ENCODE measurements around the gene MINDY3.
A peak's percentile ranks its signal among the peaks of the same experiment; 100 is the strongest.

The MINDY3 gene

GRCh38 chr10:15796098-15796759, 64.1 kb downstream of the MINDY3 start (continued):
- TF ChIP-seq ZNF350 (tag by site-specific recombination; IDR thresholded peaks at IDR 0.05) (no peak), KLF10 (tag by site-specific recombination; IDR thresholded peaks at IDR 0.05) (0 out of 2 replicates have a peak, but pooled peaks have one; percentile 42), ZNF76 (tag by site-specific recombination; IDR thresholded peaks at IDR 0.05; ENCODE audit: borderline replicate concordance, low read depth) (no peak), ZNF175 (tag by site-specific recombination; IDR thresholded peaks at IDR 0.05) (no peak), BCL11B (tag by site-specific recombination; IDR thresholded peaks at IDR 0.05; ENCODE audit: low read depth) (peak; percentile 72; the same call in 1 of the 2 replicates), ZNF518A (tag by site-specific recombination; conservative IDR thresholded peaks at IDR 0.05; ENCODE audit: low read depth) (0 out of 2 replicates have a peak, but pooled peaks have one; percentile 26), ZNF645 (tag by site-specific recombination; IDR thresholded peaks at IDR 0.05) (no peak), ZNF621 (tag by site-specific recombination; IDR thresholded peaks at IDR 0.05) (no peak), ZNF121 (tag by site-specific recombination; IDR thresholded peaks at IDR 0.05) (no peak), ZNF558 (tag by site-specific recombination; IDR thresholded peaks at IDR 0.05) (no peak), ZNF747 (tag by site-specific recombination; IDR thresholded peaks at IDR 0.05) (no peak), ZBTB1 (tag by site-specific recombination; IDR thresholded peaks at IDR 0.05) (peak; percentile 94), ZNF16 (tag by site-specific recombination; IDR thresholded peaks at IDR 0.05; ENCODE audit: low read depth) (no peak), ZSCAN18 (tag by site-specific recombination; IDR thresholded peaks at IDR 0.05) (no peak), ELK4 (IDR thresholded peaks at IDR 0.05; ENCODE audit: borderline replicate concordance, low read depth, low read length) (no peak), RBAK (tag by site-specific recombination; IDR thresholded peaks at IDR 0.05) (no peak), ZNF248 (tag by site-specific recombination; IDR thresholded peaks at IDR 0.05) (no peak), PRDM4 (tag by site-specific recombination; IDR thresholded peaks at IDR 0.05) (peak; percentile 94), ZNF266 (tag by site-specific recombination; IDR thresholded peaks at IDR 0.05; ENCODE audit: low read depth) (no peak), ZIC2 (tag by site-specific recombination; IDR thresholded peaks at IDR 0.05) (peak; percentile 65), ZBTB6 (tag by site-specific recombination; IDR thresholded peaks at IDR 0.05) (0 out of 2 replicates have a peak, but pooled peaks have one; percentile 16)
- TF ChIP-seq, protein P1, sequence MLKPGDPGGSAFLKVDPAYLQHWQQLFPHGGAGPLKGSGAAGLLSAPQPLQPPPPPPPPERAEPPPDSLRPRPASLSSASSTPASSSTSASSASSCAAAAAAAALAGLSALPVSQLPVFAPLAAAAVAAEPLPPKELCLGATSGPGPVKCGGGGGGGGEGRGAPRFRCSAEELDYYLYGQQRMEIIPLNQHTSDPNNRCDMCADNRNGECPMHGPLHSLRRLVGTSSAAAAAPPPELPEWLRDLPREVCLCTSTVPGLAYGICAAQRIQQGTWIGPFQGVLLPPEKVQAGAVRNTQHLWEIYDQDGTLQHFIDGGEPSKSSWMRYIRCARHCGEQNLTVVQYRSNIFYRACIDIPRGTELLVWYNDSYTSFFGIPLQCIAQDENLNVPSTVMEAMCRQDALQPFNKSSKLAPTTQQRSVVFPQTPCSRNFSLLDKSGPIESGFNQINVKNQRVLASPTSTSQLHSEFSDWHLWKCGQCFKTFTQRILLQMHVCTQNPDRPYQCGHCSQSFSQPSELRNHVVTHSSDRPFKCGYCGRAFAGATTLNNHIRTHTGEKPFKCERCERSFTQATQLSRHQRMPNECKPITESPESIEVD (tag by site-specific recombination; IDR thresholded peaks at IDR 0.05): peak; percentile 99
- TF ChIP-seq, protein P2, sequence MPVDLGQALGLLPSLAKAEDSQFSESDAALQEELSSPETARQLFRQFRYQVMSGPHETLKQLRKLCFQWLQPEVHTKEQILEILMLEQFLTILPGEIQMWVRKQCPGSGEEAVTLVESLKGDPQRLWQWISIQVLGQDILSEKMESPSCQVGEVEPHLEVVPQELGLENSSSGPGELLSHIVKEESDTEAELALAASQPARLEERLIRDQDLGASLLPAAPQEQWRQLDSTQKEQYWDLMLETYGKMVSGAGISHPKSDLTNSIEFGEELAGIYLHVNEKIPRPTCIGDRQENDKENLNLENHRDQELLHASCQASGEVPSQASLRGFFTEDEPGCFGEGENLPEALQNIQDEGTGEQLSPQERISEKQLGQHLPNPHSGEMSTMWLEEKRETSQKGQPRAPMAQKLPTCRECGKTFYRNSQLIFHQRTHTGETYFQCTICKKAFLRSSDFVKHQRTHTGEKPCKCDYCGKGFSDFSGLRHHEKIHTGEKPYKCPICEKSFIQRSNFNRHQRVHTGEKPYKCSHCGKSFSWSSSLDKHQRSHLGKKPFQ (tag by site-specific recombination; IDR thresholded peaks at IDR 0.05): peak; percentile 89

All from HEK293 (cell line).